Islet of Langerhans (tissue), 1 donor: Measurements from ENCODE around the gene SOST.

Experiments
- FAIRE-seq: peaks from one replicate; lab custom pipeline; 2011; peaks lifted over from hg19 to GRCh38; lab: Jason Lieb, UNC

Gene SOST

DNA sequence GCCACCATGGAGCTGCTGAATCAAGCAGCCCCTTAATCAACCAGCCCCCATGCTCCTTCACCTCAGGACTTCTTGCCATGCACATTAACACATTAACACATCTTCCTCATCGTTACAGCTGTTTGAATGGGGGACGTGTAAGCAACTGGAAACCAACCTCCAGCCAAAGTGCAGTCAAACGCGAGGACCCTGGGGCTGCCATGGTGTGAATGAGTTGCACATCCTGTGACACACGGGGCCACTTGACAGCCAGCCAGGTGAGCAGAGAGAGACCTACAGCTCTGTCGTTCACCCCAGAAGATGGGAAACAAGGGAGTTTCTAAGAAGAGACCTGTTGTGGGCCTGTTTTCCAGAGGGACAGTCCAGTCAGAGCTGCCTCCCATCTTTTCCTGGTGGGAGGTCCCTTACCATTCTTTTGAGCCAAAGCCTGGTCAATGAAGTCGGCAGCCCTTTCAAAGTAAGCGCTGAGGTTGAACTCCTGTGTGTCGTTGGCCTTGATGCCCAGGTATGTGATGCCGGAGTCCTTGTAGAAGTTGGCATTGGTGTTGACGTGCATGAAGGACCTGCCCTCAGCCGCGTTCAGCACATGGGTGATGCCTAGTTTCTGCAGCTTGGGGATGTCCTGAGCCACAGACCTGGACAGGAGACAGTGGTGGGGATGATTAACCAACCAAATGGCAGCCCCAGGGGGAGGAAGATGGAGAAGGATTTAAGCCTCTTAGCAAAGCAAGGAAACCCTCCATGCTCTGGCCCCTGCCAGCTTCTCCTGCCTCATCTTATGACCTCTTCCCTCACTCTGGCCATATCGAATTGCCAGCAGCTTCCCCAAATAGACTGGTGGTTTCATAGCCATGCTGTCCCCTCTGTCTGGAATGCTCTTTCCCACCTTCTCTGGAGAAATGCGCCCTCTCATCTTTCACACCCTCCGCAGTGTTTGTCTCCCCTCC is 16.0 kb upstream of the SOST start:
- no peak for FAIRE-seq

DNA sequence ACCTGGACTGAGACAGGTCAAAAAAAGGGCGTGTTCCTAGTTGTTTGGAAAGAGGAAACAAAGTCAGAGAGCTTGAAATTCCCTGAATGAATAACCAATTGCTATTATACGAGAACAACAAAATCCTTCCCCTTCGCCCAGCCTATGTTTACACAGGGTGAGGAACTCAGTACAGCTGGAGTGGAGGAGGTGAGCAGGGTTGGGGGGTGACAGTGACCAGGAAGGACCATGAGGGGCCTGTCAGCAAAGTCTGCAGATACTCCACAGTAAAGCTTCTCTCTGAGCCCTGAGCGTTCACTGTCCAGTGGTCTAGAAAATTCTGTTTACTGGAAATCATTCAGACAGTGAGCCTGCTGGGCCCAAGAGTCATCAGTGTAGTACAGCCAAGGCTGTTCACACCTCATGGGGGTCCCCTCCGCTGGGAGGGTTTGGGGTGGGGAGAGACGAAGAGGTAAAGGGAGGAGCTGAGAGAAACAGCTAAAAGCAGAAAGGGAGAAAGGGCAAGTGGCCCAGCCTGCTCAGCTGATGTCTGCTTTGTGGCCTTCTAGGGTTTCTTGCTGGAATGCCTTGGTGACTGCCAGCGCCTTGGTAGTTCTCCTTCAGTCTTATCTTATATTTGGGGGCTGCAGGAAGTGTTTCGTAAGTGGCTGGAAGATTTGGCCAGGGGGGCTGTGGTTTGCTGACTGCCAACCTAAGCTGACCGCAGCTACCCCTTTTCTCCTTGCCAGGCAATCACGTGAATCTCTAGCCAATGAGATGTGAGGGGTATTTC is 14.5 kb upstream of the SOST start:
- FAIRE-seq, result no peak

DNA sequence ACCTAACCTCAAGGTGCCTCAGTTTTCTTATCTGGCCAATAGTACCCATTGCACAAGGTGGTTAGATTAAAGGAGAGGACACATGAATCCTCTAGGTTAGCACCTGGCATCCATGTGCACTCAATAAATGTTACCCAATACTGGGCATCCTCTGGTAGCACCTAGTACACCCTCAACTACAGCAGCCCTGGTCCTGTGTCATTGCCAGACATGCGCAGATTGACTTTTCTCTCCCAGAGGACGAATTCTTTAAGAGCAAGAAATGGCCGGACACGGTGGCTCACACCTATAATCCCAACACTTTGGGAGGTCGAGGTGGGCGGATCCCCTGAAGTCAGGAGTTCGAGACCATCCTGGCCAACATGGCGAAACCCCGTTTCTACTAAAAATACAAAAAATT is 12.9 kb upstream of the SOST start:
- no peak for FAIRE-seq

DNA sequence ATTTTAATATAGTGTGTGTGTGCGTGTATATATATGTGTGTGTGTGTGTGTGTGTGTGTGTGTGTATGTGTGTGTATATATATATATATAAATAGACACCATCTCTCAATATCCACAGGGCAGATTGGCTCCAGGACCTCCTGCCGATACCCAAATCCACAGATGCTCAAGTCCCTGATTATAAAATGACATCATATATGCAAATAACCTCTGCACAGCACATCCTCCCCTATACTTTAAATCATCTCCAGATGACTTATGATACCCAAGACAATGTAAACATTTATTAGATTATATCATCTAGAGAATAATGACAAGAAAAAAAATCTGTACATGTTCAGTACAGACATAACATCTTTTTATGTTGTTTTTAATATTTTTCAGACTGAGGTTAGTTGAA is 12.4 kb upstream of the SOST start:
- no peak for FAIRE-seq

DNA sequence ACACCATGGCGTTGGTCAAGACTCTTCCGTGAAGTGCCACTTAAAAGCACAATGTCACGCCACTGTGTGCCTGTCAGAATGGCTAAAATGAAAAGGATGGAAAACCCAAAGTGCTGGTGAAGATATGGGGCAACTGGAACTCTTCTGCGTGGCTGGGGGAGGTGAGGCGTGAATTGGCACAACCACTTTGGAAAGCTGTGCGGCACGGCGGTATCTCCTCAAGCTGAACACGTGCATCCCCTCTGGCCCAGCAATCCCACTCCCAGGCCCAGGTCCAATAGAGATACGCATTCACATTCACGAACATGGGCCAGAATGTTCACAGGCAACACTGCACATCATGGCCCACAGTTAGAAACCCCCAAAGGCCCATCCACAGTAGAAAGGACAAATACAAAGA is 11.3 kb upstream of the SOST start:
- FAIRE-seq, result no peak

DNA sequence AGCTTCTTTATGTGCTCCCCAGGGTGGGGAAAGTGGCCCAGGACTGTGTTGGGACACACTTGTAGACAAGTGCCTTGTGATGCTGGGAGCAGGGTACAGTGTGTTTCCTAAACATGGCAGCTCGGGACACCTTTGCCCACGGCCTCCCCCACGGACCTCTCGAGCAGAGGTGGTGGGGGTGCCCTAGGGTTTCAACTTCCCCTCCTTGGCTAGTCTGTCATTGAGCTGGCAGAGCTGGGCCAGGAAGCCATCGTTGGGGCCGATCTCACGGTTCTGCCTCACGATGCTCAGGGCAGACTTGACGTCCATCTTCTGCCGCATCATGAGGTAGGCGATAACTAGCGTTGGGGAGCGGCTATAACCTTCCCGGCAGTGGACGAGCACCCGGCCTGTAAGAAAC is 10.8 kb upstream of the SOST start:
- FAIRE-seq, result no peak

DNA sequence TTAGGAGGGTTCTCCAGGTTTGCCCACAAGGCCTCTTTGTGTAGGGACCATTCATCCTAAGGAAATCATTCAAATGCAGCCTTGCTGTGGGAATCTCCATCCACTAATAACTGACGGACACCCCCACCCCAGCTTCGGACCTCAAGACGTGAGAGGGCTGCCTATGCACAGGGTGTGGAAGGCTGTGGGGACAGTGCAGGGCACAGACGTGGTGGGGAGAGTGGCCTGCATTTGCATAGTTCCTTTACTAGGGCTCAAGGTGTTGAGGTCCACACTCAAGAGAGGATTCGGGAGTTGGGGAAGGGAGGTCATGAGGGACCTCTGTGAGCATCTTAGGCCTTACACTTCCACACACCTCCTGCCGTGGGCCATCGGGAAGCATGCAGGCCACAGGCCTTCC is 10.4 kb upstream of the SOST start:
- FAIRE-seq, result no peak

DNA sequence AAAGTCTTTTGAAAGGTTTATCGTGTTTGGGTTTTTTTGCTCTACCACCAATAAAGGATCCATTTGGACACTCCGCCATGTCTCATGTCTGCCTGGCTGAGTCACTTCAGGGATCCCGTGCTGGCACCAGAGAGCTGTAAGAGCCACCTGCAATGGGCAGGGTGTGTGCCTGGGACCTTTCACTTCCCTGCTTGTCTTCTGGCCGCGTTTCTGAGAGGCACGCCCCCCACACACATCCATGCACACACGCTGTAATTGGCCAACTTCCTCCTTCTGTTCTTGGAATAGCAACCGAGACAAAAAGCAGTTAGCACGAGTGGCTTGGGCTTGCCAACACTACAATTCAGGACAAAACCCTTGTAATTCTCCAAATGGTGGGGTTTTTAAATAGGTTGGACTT is 9.8 kb upstream of the SOST start:
- no peak for FAIRE-seq

DNA sequence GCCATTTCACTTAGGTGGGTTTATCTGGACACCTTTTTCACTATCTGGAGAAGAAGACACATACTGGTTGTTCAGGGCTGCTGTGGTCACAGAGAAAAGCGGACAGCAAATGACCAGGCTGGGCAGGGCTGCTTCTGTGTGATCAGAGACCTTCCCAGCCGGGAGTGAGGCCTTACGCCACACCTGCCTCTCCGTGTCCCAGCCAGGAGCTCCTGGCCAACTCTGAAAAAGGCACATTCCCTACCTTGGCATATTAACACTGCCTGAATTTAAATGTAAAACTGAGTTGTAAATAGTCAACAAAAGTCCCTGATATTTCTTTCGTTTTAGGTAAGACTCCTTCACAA is 9.1 kb upstream of the SOST start:
- FAIRE-seq, result no peak

DNA sequence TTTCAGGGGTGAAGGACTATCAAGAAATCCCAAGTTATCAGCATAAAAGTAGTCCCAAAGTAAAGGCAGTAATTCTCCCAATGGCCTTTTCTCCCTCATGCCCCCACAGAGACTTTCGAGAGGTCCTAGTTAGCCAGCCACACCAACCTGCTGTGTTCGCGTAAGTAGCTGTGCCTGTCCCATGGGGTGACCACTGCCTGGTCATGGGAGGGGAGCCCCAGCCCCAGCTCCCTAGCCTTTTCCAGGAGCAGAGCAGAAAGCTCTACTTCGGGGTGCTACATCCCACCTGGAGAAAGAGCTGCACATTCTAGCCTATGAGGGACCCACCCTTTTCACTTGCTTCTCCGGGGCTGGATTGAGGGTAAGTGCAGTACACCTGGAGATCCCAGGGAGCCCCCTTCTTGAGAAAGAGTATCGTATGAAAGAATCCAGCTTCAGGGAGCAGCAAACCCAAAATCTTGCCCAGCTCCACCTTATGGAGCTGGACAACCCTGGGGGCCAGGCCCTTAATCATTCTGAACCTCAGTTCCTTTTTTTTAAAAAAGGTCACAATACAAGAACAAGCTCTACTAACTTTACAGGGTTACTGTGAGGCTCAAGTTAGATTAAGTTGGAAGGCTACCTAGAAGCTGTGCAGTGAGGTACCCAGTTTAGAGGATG is 8.6 kb upstream of the SOST start:
- no peak for FAIRE-seq

DNA sequence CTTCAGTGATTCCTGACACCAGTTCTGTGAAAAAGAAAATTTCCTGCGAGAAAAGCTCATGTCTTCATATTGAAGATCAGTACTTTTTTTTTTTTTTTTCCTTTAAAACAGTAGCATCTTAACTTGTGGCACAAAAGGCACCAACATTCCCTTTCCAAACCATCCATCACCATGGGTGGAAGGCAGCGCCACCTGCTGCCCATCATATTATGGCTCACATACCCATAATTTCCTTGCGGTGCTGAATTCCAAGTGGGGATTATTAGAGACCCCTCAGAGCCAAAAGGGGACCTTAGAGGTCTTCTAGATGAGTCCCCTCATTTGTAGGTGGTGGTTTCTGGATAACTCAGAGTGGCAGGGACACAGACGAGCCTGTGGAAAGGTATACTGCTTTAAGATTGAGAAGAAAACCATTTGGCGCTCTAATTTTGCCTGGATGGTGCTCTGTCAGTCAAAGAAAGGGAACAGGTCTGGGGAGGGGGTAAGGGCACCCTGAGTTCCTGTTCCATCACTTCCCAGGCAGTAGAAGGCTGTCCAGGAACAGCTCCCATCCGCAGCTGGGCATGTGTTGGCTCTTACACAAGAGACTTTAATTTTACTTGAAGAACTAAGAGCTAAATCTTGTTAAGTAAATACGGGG is 7.9 kb upstream of the SOST start:
- FAIRE-seq, result no peak

DNA sequence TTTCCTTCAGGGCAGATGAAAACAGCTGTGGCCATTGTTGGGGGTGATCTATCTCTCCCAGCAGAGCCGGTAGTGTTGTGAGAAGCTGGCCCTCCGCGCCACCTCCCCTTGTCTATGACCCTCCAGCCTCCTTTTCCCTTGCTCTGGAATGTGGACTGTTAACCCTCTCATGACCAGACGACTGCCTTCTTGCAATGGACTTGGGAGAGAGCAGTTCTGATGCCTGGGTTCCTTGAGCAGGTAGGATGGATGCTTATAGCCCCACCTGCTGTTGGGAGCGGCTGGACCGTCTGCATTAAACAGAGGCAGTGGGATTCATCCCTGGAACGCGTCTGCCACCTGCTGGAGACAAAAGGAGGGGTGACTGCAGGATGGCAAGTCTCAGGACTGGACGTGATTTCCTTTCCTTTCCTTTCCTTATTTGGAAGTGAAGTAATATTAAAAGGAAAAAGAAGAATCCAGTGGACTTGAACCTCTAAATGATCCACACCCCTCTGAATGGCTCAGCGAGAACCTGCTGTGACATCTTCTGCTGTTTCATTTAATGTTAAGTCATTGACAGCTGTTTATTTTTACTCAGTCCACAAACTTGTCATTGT is 1.8 kb upstream of the SOST start:
- peak; percentile 74 for FAIRE-seq

DNA sequence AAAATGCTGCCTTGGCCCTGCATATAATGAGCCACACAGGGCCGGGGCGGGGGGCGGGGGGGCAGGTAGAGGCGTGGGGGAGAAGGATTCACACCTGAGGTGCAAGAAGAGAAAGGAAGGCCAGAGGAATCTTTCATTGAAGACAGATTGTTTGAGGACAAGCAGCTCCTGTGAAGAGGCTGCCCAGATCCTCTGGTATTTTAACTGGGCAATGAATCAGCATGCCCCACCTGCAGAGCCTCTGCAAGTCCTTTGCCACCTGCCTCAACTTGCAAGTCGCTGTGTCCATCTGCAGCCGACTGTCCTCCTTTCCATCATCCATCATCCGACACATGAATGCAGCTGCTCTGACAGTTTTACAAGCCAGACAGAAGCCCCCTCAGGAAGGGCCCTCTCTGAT is 1.2 kb upstream of the SOST start:
- FAIRE-seq, result no peak

DNA sequence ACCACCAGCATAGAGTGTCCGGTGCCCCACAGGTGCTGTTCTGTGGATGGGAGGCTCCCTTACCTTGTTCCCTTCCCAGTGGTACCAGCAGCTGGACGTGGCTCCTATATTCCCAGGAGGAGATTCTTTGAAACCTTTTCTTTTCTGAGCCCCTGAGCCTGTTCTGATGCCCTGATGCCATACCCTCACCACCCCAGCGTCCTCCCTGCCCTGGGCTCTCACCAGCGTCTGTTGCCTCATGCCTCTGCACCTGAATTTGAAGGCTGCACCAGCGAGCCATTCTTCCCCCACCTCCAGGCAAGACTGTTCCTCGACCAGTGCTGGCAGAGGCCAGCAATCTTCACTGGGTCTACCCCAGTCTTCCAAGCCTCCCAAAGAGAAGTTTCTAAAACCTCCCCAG is 505 bp downstream of the SOST start:
- no peak for FAIRE-seq

DNA sequence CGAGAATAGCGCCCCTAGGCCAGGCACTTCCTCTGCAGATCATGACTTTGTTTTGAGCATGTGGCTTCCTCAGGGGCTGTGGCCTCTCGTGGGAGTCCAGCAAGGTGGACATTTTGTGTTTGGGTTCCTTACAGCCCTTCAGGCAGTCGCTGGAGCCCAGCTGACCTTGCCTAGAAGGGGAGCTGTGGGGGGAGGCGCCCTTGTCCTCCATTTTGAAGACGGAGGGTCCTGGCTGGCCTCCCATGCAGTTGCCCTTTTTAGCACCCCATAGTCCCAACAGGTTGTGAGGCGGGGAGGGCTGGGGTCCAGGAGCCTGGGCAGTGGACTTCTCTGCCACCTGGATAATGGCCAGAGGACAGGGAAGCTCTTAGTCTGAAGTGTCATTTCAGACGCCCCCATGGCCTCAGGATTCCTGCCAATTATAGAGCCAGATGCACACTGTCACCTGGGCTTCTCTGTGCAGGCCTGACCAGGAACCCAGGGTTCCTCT is 1.4 kb downstream of the SOST start:
- FAIRE-seq, result no peak

DNA sequence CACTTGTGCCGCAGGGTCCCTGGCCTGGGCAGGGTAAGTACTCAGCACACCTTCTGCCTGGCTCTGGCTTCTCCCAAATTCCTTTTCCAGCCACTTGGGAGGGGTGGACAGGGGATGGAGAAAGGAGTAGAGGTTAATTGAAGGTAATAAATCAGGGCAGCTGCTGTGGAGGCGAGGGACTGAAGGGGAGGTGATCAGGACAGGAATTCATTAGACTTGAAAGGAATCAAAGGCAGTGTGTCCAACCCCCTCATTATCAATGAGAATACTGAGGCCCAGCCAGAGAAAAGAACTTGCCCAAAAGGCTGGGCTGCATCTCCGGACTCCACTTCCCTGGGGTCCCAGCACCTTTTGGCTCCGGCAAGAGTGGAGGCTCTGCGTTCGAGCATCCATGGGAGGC is 2.4 kb downstream of the SOST start:
- no peak for FAIRE-seq

DNA sequence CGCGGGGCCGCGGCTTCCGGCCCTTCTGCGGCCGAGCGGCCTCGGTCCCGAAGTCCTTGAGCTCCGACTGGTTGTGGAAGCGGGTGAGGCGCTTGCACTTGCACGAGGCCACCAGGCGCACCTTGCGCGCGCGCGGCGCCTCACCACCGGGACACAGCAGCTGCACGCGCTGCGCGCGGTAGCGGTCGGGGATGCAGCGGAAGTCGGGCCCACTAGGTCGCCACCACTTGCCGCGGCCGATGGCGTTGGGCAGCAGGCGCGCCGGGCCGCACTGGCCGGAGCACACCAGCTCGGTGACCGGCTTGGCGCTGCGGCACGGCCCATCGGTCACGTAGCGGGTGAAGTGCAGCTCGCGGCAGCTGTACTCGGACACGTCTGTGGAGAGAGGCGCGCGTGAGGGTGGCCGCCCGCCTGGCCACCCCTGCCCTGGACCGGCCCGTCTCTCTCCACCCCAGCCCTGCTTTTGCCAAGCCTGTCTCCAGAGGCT is 3.2 kb downstream of the SOST start:
- FAIRE-seq, result no peak

DNA sequence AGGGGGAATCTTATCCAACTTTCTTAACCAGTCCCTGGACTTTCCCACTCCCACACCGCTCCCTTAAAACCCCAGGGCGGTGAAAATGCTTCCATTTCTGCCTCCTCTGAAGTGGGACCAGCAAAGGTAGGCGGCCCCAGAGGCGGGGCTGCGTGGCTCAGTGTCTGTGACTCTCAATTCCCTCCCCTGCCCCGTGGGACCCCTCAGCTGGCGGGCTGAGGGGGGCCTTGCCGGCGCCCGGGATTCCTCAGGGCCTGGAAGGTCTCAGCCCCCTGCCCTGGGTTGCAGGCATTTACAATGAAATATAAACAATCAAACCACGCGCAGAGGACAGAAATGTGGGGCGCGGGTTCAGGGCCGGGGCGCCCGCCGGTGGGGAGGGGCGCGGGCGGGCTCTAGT is 3.6 kb downstream of the SOST start:
- FAIRE-seq, result no peak

DNA sequence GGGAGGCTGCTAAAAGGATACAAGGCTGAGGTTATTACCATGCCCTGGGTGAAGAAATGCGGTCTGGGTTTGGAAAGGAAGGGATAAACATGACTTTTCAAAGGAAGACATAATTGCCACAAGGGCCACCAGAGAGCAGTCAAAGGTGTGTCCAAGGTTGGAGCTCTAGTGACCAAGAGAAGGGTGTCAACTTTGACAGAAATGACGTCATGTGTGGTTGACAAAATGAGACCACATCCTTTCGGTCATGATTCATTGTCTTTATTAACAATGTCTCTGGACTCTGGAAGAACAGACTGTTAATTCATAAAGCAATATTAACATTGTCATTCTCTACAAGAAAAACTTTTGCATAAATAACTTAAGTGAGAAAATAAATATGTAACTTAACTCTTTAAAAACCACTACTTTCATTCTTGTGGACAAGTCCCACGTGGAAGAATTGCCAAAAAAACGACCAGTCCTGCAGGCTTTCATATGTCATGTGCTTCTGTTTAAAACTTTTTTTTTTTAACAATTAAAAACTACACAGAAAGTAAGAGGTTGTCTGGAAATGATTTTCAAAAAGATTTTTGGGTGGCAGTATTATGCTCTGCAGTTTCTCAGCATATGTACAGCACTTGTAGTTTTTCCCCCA is 5.0 kb downstream of the SOST start:
- no peak for FAIRE-seq

DNA sequence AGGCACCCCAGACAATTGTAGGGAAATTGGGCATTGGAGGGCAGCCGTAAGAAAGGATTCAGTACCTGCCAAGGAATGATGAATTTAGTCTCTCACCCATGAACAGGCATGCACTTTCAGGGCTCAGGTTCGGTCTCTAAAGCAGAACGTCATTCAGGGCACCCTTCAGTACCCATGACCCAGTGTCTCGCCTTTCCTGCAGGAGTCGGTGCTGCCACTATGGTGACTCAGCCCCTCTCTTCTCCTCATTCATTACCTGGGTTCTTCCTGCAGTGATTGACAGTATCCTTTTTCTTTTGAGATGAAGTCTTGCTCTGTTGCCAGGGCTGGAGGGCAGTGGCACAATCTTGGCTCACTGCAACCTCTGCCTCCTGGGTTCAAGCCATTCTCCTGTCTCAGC is 8.4 kb downstream of the SOST start:
- FAIRE-seq, result no peak

DNA sequence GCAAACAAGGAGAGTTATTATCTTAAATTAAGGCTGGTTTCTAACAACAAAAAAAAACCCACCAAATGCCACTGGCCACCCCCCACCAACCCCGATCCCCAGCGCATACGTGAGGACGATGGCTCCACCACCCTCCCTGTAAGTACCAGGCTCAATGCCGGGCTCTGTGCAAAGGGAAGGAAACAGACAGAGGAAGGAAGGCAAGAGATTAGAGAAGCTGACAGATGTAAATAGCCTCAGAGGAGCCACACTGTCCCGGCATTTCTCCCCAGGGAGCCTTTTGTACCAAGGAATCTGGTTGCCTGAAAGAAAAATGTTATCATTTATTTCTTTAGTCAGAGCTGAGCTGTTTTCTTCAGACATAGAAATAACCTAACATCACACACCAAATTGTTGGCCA is 13.1 kb downstream of the SOST start:
- FAIRE-seq, result no peak

DNA sequence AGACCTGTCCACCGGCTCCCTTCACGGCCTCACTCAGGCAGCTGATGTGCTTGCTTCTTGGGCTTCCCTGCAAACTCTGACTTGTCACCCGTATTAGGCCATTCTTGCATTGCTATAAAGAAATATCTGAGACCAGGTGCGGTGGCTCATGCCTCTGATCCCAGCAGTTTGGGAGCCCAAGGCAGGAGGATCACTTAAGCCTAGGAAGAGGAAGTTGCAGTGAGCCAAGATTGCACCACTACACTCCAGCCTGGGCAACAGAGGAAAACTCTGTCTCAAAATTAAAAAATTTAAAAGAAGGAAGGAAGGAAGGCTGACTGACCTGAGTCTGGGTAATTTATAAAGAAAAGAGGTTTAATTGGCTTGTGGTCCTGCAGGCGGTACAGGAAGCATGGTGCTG is 17.0 kb downstream of the SOST start:
- FAIRE-seq, result no peak
